Heart left ventricle (tissue), 16 donors: Measurements from ENCODE around the gene USO1. TPM values are rescaled to one million over a fixed set of nuclear protein-coding genes. Genes with fewer than 3 reads are reported as not detected.
"Not testable (repeated sequence)": the region's sequence is repeated elsewhere in the genome, so short reads cannot be mapped to it uniquely, and the experiment has no call there.

Experiments
- ATAC-seq, 4 donors: fragments of 200-7000 bp; cut with Tn5 transposase; one replicate each; pipeline ENCODE4 v1.9.1; 2020 to 2022; ENCODE audit warnings: moderate library complexity in 4 of 4, mild to moderate bottlenecking in 3 of 4, moderate number of reproducible peaks in 1 of 4
- DNase-seq, 5 donors: peaks; one replicate each; pipeline ENCODE4 v3.0.0-alpha.2; 2020
- H3K27ac ChIP-seq, 12 donors: fragments of 200-600 bp; sonication (generic) in 4 of 12; one replicate each; pipeline versions ENCODE4 v1.5.0 to v1.8.0; 2016 to 2022; ENCODE audit warnings: mild to moderate bottlenecking in 2 of 12
- H3K27me3 ChIP-seq, 9 donors: fragments of 200-600 bp; sonication (generic) in 2 of 9; one replicate each; pipeline versions ENCODE4 v1.5.1 to v1.8.0; 2016 to 2022; ENCODE audit warnings: mild to moderate bottlenecking in 3 of 9
- H3K36me3 ChIP-seq, 9 donors: fragments of 200-600 bp; sonication (generic) in 2 of 9; one replicate each; pipeline versions ENCODE4 v1.5.0 to v1.8.0; 2018 to 2022; ENCODE audit warnings: mild to moderate bottlenecking in 2 of 9
- H3K4me1 ChIP-seq, 12 donors: fragments of 200-600 bp; sonication (generic) in 4 of 12; one replicate each; pipeline versions ENCODE4 v1.5.0 to v1.8.0; 2016 to 2022; ENCODE audit warnings: mild to moderate bottlenecking in 3 of 12
- H3K4me3 ChIP-seq, 12 donors: fragments of 200-600 bp; sonication (generic) in 4 of 12; one replicate each; pipeline versions ENCODE4 v1.5.0 to v1.8.0; 2017 to 2022; ENCODE audit warnings: mild to moderate bottlenecking in 9 of 12, moderate library complexity in 4 of 12
- H3K9me3 ChIP-seq, 12 donors: fragments of 200-600 bp; sonication (generic) in 4 of 12; one replicate each; pipeline versions ENCODE4 v1.5.0 to v1.8.0; 2016 to 2022; ENCODE audit warnings: mild to moderate bottlenecking in 1 of 12
- POLR2A ChIP-seq, 2 donors: fragments of 450-650 bp; IDR thresholded peaks; one replicate each; pipeline ENCODE4 v1.6.1; 2017; ENCODE audit warnings: antibody characterized with exemption in 2 of 2, mild to moderate bottlenecking in 2 of 2, moderate library complexity in 2 of 2
- WGBS, 4 donors: extraction: QIAGEN DNeasy Blood & Tissue Kit in 2 of 4; methylation state at CpG; one replicate each; pipeline versions ENCODE4 v1.1.5 to v1.1.7; 2013 to 2018; 5-methylcytosine and 5-hydroxymethylcytosine counted together
- intact Hi-C, 10 donors: fragments of 100-400 bp; cut with DNase I; formaldehyde crosslinking; loops; one replicate each; pipeline versions ENCODE4 v1.11.1 to v1.14.2; 2022
- polyA plus RNA-seq, 2 donors: library from polyadenylated mRNA; stranded (reverse); fragments of 200-250 nt; gene quantifications; one replicate each; pipeline ENCODE4 v1.2.3, GENCODE V29; 2013
- total RNA-seq, 9 donors: library from RNA; depleted of rRNA in 2 of 9; stranded (reverse); fragments of >200 nt in 2 of 9; fragmentation: NEBNext Ultra II Directional in 3 of 9; extraction: Animal tissue kit (Norgen Biotek cat#: 25700) in 3 of 9; gene quantifications; one replicate each; pipeline versions ENCODE4 v1.1.0 to v1.2.4, GENCODE V29; 2016 to 2023
- TF ChIP-seq, protein P1 (sequence below), 12 donors: fragments of 200-600 bp; sonication (generic) in 4 of 12; IDR thresholded peaks; one replicate each; pipeline versions ENCODE4 v1.5.0 to v1.8.0; 2018 to 2022; ENCODE audit warnings: antibody characterized with exemption in 12 of 12, mild to moderate bottlenecking in 5 of 12
- donor health status: ischemic (EF 13 %, LVEDD 7.1; RV severe dilation, severe dysfunction).
- donor health status: healthy with polysubstance abuse.
- donor health status: DM: no; HTN: yes; CAD: no.
- donor health status: DM: no; HTN: no; CAD: no.
- donor health status: ischemic (EF 25% LVEDD 6.9; RV normal size, moderate dysfunction).
- donor health status: ischemic (EF 25% LVEDD 5.7; RV mildly dilated, moderate dysfunction).
- donor health status: healthy.
- donor health status: DM: yes; HTN: yes; CAD: no.
- donor health status: ischemic (EF 35%, LVEDD 5.7; RV mildly dilated, moderate dysfunction).
- donor health status: nonischemic (EF 11% LVEDD 7.7; RV severe dilation, severe dysfunction).
- donor health status: DM: yes; HTN: yes; CAD: no.
- donor health status: PGD.
- donor health status: ischemic (EF 29% LVEDD 5.4; RV normal size, mild dysfunction).
- donor health status: nonischemic (EF 23%, LVEDD 6.1; RV moderate dilation, normal function).

Gene USO1
- total and polyA plus RNA-seq, 11 donors = 28.6 to 87.1 (median 77.0) TPM

GRCh38 chr4:75724867-75725724, 719 bp downstream of the USO1 start:
- Histone ChIP-seq H3K27me3 (no peaks in the 10 kb centered on the region), H3K4me1 (peaks cover 0 to 67% (median 33%) of the 10 kb centered on the region in 12 donors), H3K4me3 (peak overlapping the region; percentile 58 to 99 (median 94)), H3K36me3 (no peaks in the 10 kb centered on the region), H3K9me3 (no peaks in the 10 kb centered on the region), H3K27ac (peak overlapping the region; percentile 92 to 99 (median 96))
- TF ChIP-seq, protein P1, sequence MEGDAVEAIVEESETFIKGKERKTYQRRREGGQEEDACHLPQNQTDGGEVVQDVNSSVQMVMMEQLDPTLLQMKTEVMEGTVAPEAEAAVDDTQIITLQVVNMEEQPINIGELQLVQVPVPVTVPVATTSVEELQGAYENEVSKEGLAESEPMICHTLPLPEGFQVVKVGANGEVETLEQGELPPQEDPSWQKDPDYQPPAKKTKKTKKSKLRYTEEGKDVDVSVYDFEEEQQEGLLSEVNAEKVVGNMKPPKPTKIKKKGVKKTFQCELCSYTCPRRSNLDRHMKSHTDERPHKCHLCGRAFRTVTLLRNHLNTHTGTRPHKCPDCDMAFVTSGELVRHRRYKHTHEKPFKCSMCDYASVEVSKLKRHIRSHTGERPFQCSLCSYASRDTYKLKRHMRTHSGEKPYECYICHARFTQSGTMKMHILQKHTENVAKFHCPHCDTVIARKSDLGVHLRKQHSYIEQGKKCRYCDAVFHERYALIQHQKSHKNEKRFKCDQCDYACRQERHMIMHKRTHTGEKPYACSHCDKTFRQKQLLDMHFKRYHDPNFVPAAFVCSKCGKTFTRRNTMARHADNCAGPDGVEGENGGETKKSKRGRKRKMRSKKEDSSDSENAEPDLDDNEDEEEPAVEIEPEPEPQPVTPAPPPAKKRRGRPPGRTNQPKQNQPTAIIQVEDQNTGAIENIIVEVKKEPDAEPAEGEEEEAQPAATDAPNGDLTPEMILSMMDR (IDR thresholded peaks at IDR 0.05) = no peak
- TF ChIP-seq POLR2A (IDR thresholded peaks at IDR 0.05) = no peak
- ATAC-seq (peak; percentile 53 to 78 (median 74)), DNase-seq (peak; percentile 76 to 85 (median 80))
- intact Hi-C loops = loop anchor here in 9 of 10 donors (1.0 to 10.0 kb wide), 6 partner anchors 52 to 73 kb away; partner anchors contain the start of gene G3BP2 (in 9 of the 9)
- 1% methylated on average over 25 to 50 of the region's 50 CpGs for WGBS, 4 donors

DNA sequence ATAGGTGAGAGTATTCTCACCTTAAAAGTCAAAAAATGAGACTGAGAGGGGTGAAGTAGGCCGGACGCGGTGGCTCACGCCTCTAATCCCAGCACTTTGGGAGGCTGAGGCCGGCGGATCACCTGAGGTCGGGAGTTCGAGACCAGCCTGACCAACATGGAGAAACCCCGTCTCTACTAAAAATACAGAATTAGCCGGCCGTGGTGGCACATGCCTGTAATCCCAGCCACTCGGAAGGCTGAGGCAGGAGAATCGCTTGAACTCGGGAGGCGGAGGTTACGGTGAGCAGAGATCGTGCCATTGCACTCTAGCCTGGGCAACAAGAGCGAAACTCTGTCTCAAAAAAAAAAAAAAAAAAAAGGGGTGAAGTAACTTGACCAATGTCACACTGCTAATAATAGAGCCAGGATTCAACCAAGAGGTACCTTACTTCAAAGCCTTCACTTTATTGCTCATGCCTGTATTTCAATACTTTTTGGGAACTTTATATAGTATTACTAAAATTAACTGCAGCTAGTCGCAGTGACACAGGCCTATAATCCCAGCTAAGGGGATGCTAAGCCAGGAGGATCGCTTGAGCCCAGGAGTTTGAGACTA, 1.7 kb downstream of the USO1 start:
- not testable (repeated sequence) for H3K27me3 ChIP-seq, DNase-seq, H3K36me3 ChIP-seq, H3K9me3 ChIP-seq, ATAC-seq
- Histone ChIP-seq H3K4me3 (peak overlapping the region in 11 of 12 donors; percentile 77 to 99 (median 94)), H3K27ac (peak overlapping the region; percentile 92 to 99 (median 96)), H3K4me1 (peaks cover 0 to 69% (median 40%) of the 10 kb centered on the region in 12 donors)
- intact Hi-C loops = loop anchor here in 3 of 10 donors (2.0 to 10.0 kb wide), 2 partner anchors 53 to 59 kb away; partner anchors contain the start of gene G3BP2 (in 3 of the 3)
- 56 to 63% (median 60%) methylated on average over 20 of the region's 20 CpGs for WGBS, 4 donors

GRCh38 chr4:75726577-75726976, 2.2 kb downstream of the USO1 start:
- WGBS, 4 donors = 54 to 71% (median 66%) methylated on average over 3 of the region's 3 CpGs
- Histone ChIP-seq H3K27ac (peak overlapping the region; percentile 3 to 99 (median 96)), H3K36me3 (no peaks in the 10 kb centered on the region), H3K9me3 (no peaks in the 10 kb centered on the region), H3K4me3 (peak overlapping the region in 9 of 12 donors; percentile 77 to 99 (median 94)), H3K4me1 (peaks cover 0 to 74% (median 40%) of the 10 kb centered on the region in 12 donors), H3K27me3 (no peaks in the 10 kb centered on the region)
- no peak for TF ChIP-seq POLR2A (IDR thresholded peaks at IDR 0.05)
- no peak for DNase-seq
- no peak for ATAC-seq
- intact Hi-C loops = loop anchor here in 1 of 10 donors (10.0 kb wide), 1 partner anchor 58 kb away; no protein-coding TSS in a partner anchor

GRCh38 chr4:75727073-75727472, 2.7 kb downstream of the USO1 start:
- H3K9me3 ChIP-seq = no peaks in the 10 kb centered on the region
- H3K4me1 ChIP-seq = peaks cover 0 to 73% (median 39%) of the 10 kb centered on the region in 12 donors
- DNase-seq (no peak), ATAC-seq (no peak)
- H3K27ac ChIP-seq = peak overlapping the region; percentile 3 to 99 (median 96)
- peak overlapping the region in 9 of 12 donors; percentile 14 to 99 (median 94) for H3K4me3 ChIP-seq
- TF ChIP-seq POLR2A (IDR thresholded peaks at IDR 0.05) = no peak
- TF ChIP-seq, protein P1 (IDR thresholded peaks at IDR 0.05) = no peak
- 47 to 59% (median 52%) methylated on average over 1 of the region's 1 CpG for WGBS, 4 donors
- no peaks in the 10 kb centered on the region for H3K36me3 ChIP-seq
- intact Hi-C loops = loop anchor here in 1 of 10 donors (10.0 kb wide), 1 partner anchor 58 kb away; no protein-coding TSS in a partner anchor
- no peaks in the 10 kb centered on the region for H3K27me3 ChIP-seq
